GM19468 (cell line): ENCODE results near the gene HS6ST3.

Source experiments
- ATAC-seq: cut with Tn5 transposase; IDR thresholded peaks from one replicate; pipeline ENCODE4 v1.9.1; 2021; ENCODE audit warnings: mild to moderate bottlenecking, moderate library complexity, moderate number of reproducible peaks; ENCODE audit not compliant: unreplicated experiment; ENCODE audit errors: extremely low read depth

The HS6ST3 gene

GRCh38 chr13:96621634-96622183, 531.8 kb downstream of the HS6ST3 start:
- no peak for ATAC-seq

DNA sequence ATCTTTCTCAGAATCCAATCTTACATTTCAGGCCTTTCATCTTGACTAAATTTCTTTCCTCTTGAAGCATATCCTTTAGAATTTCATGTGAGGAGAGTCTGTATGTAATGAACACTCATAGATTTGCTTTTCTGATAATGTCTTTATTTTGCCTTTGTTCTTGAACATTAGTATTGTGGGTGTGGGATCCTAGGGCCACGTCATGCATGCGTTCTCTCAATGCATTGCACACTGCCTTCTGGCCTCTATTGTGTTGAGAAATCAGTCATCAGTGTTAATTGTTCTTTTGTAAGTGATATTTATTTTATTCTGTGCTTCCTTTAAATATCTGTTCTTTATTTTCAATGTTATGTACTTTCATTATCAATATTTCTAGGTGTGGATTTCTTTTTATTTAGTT, 539.4 kb downstream of the HS6ST3 start:
- no peak for ATAC-seq

- ATAC-seq: no peak
Measured at GRCh38 chr13:96632536-96633320, 542.8 kb downstream of the HS6ST3 start.

GRCh38 chr13:96636001-96636709, 546.2 kb downstream of the HS6ST3 start:
- no peak for ATAC-seq

GRCh38 chr13:96637039-96637438, 547.1 kb downstream of the HS6ST3 start:
- no peak for ATAC-seq

DNA sequence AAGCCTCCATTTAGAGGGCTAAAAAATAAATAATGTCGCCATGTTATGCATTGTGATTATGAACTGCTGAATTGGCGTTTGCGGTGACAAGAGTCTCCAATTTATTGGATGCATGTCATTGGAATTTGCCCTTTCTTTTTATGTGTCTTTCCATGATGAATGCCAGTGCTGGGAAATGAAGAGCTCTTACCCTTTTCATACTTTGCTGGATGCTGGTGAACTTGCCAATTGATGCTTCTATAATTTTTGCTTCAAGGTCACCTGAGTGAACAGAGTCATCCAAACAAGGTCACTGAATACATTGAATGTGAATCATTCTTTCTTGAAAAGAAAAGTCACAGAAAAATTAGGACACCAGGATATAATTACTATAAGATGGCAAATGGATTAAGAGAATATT, 556.2 kb downstream of the HS6ST3 start:
- no peak for ATAC-seq

DNA sequence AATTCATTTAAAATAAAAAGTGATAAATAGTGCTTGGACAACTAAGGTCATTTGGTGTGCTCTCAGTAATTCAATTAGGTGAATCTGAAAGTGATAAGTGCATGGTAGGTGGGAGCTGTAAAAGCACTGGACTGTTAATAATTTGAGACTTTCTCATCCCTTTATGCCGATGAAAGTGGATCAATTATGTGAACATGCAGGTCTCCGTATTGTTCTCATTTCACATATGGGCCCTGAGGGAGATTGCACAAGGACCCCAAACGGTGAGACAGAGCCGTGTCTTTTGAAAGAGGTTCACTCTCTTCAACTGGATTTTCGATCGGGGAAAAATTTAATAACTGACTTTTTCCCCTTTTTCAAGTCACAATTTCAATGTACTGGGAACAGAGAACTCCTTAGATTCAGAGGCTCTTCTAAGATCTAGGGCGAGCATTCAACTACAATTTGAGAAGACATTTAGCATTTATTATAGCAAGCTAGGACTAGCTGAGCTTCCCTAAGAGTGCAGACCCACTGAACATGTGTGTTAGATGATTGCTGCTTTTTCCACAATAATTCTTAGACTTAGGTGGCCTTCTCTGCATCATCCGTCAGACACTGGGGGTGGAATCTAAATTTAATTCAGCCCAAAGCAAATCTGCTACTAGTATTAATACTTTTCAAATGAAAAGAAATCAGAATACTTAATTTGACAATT, 556.8 kb downstream of the HS6ST3 start:
- no peak for ATAC-seq

DNA sequence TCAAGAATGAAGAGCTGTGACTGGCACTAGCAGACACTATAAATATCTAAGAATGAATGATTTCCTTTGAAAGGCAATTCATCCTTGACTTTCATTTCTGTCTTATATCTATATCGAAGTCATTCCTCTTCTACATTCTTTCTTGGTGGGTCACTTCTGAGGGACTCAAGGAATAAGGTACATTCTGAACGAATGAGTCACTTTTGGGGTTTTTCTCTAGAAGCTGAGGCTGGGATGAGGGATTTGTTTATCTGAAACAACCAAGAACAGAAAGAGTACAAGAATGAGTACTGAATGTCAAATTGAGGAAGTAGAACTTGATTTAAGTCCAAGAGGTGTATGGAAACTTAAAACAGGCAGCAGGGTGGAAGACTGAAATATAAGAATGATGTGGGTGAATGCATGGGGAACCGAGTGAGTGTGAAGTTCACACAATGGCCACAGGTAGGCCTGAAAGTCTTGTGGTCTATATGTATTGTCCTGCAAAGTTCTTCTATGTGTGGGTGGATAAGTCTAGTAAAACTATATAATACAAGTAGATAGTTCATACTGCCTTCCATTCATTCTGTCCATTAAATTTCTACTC, 560.5 kb downstream of the HS6ST3 start:
- ATAC-seq: peak; percentile 82

GRCh38 chr13:96651598-96651997, 561.7 kb downstream of the HS6ST3 start:
- ATAC-seq: no peak

GRCh38 chr13:96652506-96652905, 562.6 kb downstream of the HS6ST3 start:
- ATAC-seq: no peak

DNA sequence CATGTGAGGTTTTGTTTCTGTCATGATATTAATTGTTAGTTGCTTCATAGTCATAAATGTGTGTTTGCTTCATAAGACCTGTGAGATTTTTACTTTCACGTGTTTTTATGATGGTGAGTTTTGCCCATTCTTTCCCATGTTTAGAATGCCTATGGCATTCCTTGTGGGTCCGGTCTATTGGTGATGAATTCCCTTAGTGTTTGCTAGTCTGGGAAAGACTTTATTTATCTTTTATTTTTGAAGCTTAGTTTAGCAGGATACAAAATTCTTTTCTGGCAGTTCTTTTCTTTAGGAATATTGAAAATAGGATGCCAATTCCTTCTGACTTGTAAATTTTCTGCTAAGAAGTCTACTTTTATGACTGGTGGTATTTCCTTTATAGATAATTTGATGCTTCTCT, 571.7 kb downstream of the HS6ST3 start:
- no peak for ATAC-seq

- no peak for ATAC-seq
Measured at GRCh38 chr13:96662036-96662435, 572.1 kb downstream of the HS6ST3 start.

GRCh38 chr13:96667294-96668018, 577.5 kb downstream of the HS6ST3 start:
- ATAC-seq: no peak

- ATAC-seq: no peak
Measured at GRCh38 chr13:96671073-96671472, 581.2 kb downstream of the HS6ST3 start.

- no peak for ATAC-seq
Measured at GRCh38 chr13:96672016-96672415, 582.1 kb downstream of the HS6ST3 start.

GRCh38 chr13:96673825-96674224, 583.9 kb downstream of the HS6ST3 start:
- ATAC-seq: no peak

DNA sequence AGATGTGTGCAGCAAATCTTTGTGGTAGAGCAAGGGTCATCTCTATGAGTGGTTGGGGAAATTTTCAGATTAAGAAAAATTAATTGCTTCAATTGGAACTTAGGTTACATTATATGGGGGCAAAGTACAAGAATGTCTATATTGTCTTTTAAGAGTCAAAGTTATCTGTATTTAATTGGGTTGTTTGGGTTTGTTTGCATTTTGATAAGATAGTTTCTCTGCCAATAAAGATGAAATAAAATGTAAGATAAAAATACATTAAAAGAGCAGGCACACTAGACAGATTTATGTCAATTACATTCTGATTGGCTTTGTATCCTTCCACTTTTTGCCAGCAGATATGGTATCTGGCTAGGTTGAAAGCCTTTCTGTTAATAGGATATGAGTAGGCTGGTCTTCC, 587.1 kb downstream of the HS6ST3 start:
- ATAC-seq: no peak

DNA sequence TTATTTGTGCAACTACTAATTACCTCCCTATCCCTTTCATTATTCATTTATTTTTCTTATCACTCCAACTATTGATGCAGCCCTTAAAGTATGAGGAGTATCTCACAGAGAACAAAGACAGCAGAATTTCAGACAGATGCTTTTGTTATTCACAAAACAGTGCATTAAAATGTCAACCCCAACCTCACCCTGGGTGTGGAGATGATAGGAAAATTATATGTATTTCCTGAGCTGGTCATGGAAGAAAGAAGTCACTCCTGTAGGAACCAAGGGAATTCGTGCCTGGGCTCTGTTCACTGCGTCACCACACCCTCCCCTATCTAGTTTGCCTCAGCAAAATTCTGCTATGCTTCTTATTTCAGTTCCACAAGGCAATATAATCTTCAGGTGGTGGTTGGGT, 588.9 kb downstream of the HS6ST3 start:
- no peak for ATAC-seq

DNA sequence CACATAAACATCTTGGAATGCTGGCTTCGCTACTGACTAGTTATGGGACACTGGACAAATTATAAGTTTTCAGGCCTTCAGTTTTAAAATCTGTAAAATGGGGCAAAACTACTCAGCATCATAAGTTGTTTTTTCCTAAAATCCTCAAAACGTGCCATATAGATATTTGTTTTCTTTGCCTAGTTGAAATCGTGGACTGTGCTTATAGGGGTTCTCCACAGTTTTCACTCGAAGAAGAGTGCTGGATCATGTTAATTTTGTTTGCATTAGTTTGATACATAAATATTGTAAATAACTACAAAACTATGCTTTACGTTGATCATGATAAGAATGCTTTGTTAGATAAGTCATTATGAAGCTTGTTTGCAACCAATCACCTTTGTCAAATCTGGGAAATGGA, 591.0 kb downstream of the HS6ST3 start:
- no peak for ATAC-seq

GRCh38 chr13:96681766-96682165, 591.9 kb downstream of the HS6ST3 start:
- no peak for ATAC-seq
